LoVo (cell line): ENCODE data around the gene NEGR1.
A peak's percentile ranks its signal among the peaks of the same experiment; 100 is the strongest.

Source experiments
- DNase-seq: peaks from one replicate; pipeline ENCODE4 v3.0.0-alpha.2; 2016; ENCODE audit warnings: low spot score

Gene NEGR1

GRCh38 chr1:72117621-72118020 lies 164.7 kb downstream of the NEGR1 start:
- no peak for DNase-seq

GRCh38 chr1:72115290-72115689 lies 167.0 kb downstream of the NEGR1 start:
- DNase-seq = no peak

- no peak for DNase-seq
Measured at GRCh38 chr1:72111662-72112061, 170.7 kb downstream of the NEGR1 start.

- no peak for DNase-seq
Measured at GRCh38 chr1:72109916-72110315, 172.4 kb downstream of the NEGR1 start.

- DNase-seq = no peak
Measured at GRCh38 chr1:72105201-72105600, 177.1 kb downstream of the NEGR1 start.

- no peak for DNase-seq
Measured at GRCh38 chr1:72101840-72102632, 180.3 kb downstream of the NEGR1 start.

- no peak for DNase-seq
Measured at GRCh38 chr1:72100771-72101170, 181.6 kb downstream of the NEGR1 start.

GRCh38 chr1:72097851-72098570 lies 184.3 kb downstream of the NEGR1 start:
- no peak for DNase-seq

GRCh38 chr1:72094209-72094608 lies 188.1 kb downstream of the NEGR1 start:
- DNase-seq = no peak

GRCh38 chr1:72086394-72086793 lies 195.9 kb downstream of the NEGR1 start:
- no peak for DNase-seq

- no peak for DNase-seq
Measured at GRCh38 chr1:72075425-72075824, 206.9 kb downstream of the NEGR1 start.

GRCh38 chr1:72066431-72066830 lies 215.9 kb downstream of the NEGR1 start:
- DNase-seq = no peak

GRCh38 chr1:72064196-72065075 lies 217.9 kb downstream of the NEGR1 start:
- no peak for DNase-seq

- no peak for DNase-seq
Measured at GRCh38 chr1:72063364-72064044, 218.8 kb downstream of the NEGR1 start.

GRCh38 chr1:72062584-72062983 lies 219.8 kb downstream of the NEGR1 start:
- no peak for DNase-seq

- no peak for DNase-seq
Measured at GRCh38 chr1:72060466-72061245, 221.7 kb downstream of the NEGR1 start.

GRCh38 chr1:72056516-72056915 lies 225.8 kb downstream of the NEGR1 start:
- no peak for DNase-seq

GRCh38 chr1:72051538-72051937 lies 230.8 kb downstream of the NEGR1 start:
- no peak for DNase-seq

- no peak for DNase-seq
Measured at GRCh38 chr1:72050551-72050950, 231.8 kb downstream of the NEGR1 start.

- peak; percentile 43 for DNase-seq
Measured at GRCh38 chr1:72037745-72038343, 244.5 kb downstream of the NEGR1 start.

GRCh38 chr1:72034827-72035226 lies 247.5 kb downstream of the NEGR1 start:
- no peak for DNase-seq
